KMS-11 (cell line): ENCODE measurements around the gene ID3.

ENCODE experiments used
- H2AFZ ChIP-seq: fragments of 200-600 bp; sonication (generic); 2 replicates; pipeline ENCODE4 v1.6.1; 2016; ENCODE audit warnings: antibody characterized with exemption, mixed run types, low read depth
- H3K27ac ChIP-seq: fragments of 200-600 bp; sonication (generic); 2 replicates; pipeline ENCODE4 v1.6.1; 2016; ENCODE audit warnings: mild to moderate bottlenecking, mixed run types
- H3K27me3 ChIP-seq: fragments of 200-600 bp; sonication (generic); 2 replicates; pipeline ENCODE4 v1.6.1; 2017; ENCODE audit warnings: mild to moderate bottlenecking, low read depth, mixed run types, moderate library complexity; ENCODE audit not compliant: insufficient read depth
- H3K36me3 ChIP-seq: fragments of 200-600 bp; sonication (generic); 2 replicates; pipeline ENCODE4 v1.6.1; 2017; ENCODE audit warnings: mild to moderate bottlenecking, mixed run types; ENCODE audit not compliant: insufficient read depth
- H3K4me1 ChIP-seq: fragments of 200-600 bp; sonication (generic); 2 replicates; pipeline ENCODE4 v1.6.1; 2016; ENCODE audit warnings: mild to moderate bottlenecking, low read depth, mixed run types; ENCODE audit not compliant: poor library complexity, severe bottlenecking
- H3K4me2 ChIP-seq: fragments of 200-600 bp; sonication (generic); 2 replicates; pipeline ENCODE4 v1.7.0; 2016; ENCODE audit warnings: mild to moderate bottlenecking, mixed run types
- H3K4me3 ChIP-seq: fragments of 200-600 bp; sonication (generic); IDR thresholded peaks from 2 replicates; pipeline ENCODE4 v1.6.1; 2017; ENCODE audit warnings: low read depth, low read length, mixed read lengths; ENCODE audit not compliant: insufficient read depth
- H3K79me2 ChIP-seq: fragments of 200-600 bp; sonication (generic); 2 replicates; pipeline ENCODE4 v1.6.1; 2016; ENCODE audit warnings: low read depth, mixed run types; ENCODE audit not compliant: insufficient read depth
- H3K9ac ChIP-seq: fragments of 200-600 bp; sonication (generic); 2 replicates; pipeline ENCODE4 v1.6.1; 2016; ENCODE audit warnings: mild to moderate bottlenecking, mixed run types
- H4K20me1 ChIP-seq: fragments of 200-600 bp; sonication (generic); 2 replicates; pipeline ENCODE4 v1.6.1; 2016; ENCODE audit warnings: mild to moderate bottlenecking, mixed run types; ENCODE audit not compliant: insufficient read depth
- TF ChIP-seq, protein P1 (sequence below): fragments of 200-600 bp; sonication (generic); conservative IDR thresholded peaks from 2 replicates; pipeline ENCODE4 v1.6.1; 2017; ENCODE audit warnings: low read depth, mild to moderate bottlenecking, antibody characterized with exemption, low read length, moderate library complexity, mixed read lengths

Gene ID3, protein sequence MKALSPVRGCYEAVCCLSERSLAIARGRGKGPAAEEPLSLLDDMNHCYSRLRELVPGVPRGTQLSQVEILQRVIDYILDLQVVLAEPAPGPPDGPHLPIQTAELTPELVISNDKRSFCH

DNA sequence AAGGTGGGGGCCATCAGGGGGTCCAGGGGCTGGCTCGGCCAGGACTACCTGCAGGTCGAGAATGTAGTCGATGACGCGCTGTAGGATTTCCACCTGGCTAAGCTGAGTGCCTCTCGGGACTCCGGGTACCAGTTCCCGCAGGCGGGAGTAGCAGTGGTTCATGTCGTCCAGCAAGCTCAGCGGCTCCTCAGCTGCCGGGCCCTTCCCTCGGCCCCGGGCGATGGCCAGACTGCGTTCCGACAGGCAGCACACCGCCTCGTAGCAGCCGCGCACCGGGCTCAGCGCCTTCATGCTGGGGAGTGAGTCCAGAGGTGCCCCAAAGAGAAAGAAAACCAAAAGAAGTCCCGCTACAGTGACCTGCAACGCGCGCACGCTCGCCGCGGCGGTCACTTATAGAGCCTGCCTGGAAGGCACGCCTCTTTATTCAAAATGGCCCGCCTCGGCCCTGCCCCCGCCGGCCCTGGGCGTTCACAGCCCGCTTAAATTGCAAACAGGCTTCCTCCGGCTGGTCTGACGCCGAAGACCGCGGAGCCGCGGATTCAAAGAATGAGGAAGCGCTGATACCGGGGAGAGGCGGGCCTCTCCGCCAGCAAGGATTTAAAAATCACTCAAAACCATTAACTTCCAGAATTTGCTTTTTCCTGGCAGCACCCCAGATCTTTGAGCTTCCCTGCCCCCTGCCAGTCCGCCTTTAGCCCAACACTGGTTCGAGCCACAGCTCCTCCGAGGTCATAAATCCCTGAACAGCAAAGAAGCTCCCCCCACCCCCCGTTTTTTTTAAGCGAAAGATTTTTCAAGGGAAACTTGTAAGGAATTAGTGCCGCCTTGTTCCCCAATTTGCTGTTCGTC lies at the start of gene ID3:
ID3 (minus strand) TSS at position 366 of the 849 bp plus-strand sequence; CDS start at position 291, 75 bp downstream.
- Histone ChIP-seq H3K4me3 (peak within 1 kb of the TSS; percentile 87), H3K27ac (no peak within 1 kb of the TSS), H3K4me2 (peak within 1 kb of the TSS; percentile 81), H3K27me3 (peaks cover 4% of the 10 kb centered on the region; the same call in 1 of the 2 replicates), H3K36me3 (no peaks in the 10 kb centered on the region), H3K4me1 (peaks cover 38% of the 10 kb centered on the region), H3K79me2 (no peaks in the 10 kb centered on the region), H4K20me1 (no peaks in the 10 kb centered on the region), H3K9ac (peak within 1 kb of the TSS; percentile 35; the same call in 1 of the 2 replicates), H2AFZ (peak within 1 kb of the TSS; percentile 48)
- TF ChIP-seq, protein P1, sequence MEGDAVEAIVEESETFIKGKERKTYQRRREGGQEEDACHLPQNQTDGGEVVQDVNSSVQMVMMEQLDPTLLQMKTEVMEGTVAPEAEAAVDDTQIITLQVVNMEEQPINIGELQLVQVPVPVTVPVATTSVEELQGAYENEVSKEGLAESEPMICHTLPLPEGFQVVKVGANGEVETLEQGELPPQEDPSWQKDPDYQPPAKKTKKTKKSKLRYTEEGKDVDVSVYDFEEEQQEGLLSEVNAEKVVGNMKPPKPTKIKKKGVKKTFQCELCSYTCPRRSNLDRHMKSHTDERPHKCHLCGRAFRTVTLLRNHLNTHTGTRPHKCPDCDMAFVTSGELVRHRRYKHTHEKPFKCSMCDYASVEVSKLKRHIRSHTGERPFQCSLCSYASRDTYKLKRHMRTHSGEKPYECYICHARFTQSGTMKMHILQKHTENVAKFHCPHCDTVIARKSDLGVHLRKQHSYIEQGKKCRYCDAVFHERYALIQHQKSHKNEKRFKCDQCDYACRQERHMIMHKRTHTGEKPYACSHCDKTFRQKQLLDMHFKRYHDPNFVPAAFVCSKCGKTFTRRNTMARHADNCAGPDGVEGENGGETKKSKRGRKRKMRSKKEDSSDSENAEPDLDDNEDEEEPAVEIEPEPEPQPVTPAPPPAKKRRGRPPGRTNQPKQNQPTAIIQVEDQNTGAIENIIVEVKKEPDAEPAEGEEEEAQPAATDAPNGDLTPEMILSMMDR, result no peak

DNA sequence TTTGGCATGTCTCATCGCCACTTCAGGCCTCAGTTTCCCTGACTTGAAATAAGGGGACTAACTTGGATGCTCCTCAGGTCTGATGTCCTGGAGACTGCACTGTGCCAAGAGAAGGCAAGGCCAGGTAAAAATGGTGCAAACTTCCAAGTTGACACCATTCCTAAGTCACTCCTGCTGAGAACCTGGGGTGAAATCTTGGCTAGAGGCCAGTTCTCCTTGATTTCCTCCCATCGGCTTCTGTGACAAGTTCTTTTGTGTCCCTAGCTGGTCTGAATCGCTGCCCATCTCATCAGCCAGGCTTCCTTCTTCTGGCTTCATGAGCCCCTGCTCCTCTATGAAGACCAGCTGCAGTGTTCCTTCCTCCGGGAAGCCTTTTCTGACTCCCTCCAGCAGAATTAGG lies 48.6 kb upstream of the ID3 start:
- Histone ChIP-seq H3K79me2 (no peaks in the 10 kb centered on the region), H3K4me2 (no peak overlapping the region), H3K27ac (no peak overlapping the region), H3K36me3 (no peaks in the 10 kb centered on the region), H3K27me3 (no peaks in the 10 kb centered on the region), H3K9ac (no peak overlapping the region), H2AFZ (no peak overlapping the region), H3K4me1 (peaks cover 23% of the 10 kb centered on the region), H4K20me1 (no peaks in the 10 kb centered on the region), H3K4me3 (no peak overlapping the region)
- TF ChIP-seq, protein P1, result no peak

DNA sequence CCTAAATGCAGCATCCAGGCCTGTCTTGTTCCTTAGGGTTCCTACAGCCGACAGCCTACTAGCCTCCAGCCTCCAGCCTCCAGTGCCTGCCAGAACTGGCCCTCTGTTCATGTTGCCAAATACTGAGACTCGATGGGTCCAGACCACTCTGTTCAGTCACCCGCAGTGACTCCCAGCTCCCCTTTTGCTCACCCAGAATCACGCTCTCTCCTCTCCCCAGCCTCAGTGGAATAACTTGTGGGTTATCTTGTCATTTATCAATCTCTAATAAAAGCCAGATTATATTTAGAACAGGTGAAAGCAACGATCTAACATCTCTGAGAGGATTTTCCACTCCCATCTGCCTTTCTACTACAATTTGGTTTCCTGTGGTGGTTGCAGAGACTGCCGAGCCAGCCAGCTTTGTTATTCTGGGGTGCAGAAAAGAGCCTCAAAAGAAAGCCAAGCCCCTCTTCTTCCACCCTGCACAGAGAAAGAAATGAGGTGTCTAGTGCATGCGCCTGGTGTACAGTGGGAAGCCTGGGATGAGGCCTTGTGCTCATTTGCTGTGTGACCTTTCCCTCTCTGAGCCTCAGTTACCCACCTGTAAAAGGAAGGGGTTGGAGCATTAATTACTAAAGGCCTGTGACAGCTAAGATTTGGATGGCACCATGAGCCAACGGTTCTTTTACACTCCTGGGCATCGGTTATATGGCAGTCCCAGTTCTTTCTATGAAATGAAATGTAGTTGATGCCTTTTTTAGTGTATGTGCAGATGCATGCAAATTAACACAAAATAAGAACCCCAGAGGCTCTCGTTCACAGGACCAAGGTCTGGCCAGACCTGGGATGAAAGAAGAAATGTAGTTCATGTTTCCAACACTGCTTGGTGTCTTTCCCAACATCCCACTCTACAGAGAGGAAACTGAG lies 42.9 kb upstream of the ID3 start:
- H3K79me2 ChIP-seq, result no peaks in the 10 kb centered on the region
- H3K4me3 ChIP-seq, result no peak overlapping the region
- peaks cover 10% of the 10 kb centered on the region for H3K4me1 ChIP-seq
- H3K4me2 ChIP-seq, result no peak overlapping the region
- H2AFZ ChIP-seq, result peak overlapping the region; percentile 14; the same call in 1 of the 2 replicates
- no peaks in the 10 kb centered on the region for H3K36me3 ChIP-seq
- no peaks in the 10 kb centered on the region for H4K20me1 ChIP-seq
- TF ChIP-seq, protein P1, result no peak
- no peak overlapping the region for H3K9ac ChIP-seq
- no peak overlapping the region for H3K27ac ChIP-seq
- no peaks in the 10 kb centered on the region for H3K27me3 ChIP-seq

DNA sequence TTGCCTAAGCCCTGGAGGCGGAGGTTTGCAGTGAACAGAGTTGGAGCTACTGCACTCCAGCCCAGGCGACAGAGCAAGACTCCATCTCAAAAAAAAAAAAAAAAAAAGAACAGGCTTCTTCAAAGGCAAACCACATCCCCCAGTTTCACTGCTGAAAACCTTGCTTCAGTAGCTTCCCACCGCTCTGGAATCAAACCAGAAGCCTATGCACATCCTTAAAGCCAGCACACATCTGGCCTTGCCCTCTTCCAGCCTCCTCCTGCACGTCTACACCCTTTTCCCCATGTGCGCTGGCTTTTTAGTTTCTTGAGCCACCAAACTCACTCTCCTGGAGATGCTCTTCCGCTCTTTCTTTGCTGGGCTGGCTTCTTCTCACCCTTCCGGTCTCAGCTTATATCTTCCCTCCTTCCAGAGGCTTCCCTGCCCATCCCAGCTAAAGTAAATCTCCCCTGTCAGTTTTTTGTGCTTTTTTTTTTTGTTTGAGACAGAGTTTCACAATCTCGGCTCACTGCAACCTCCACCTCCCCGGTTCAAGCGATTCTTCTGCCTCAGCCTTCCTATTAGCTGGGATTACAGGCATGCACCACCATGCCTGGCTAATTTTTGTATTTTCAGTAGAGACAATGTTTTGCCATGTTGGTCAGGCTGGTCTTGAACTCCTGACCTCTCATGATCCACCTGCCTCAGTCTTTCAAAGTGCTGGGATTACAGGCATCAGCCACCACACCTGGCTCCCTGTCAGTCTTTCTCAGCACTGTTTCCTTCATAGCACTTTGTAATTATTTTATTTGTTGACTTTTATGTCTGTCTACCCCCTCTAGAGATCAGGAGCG lies 42.0 kb upstream of the ID3 start:
- no peaks in the 10 kb centered on the region for H3K27me3 ChIP-seq
- H4K20me1 ChIP-seq, result no peaks in the 10 kb centered on the region
- no peak overlapping the region for H3K27ac ChIP-seq
- H3K4me3 ChIP-seq, result no peak overlapping the region
- peaks cover 10% of the 10 kb centered on the region for H3K4me1 ChIP-seq
- no peaks in the 10 kb centered on the region for H3K79me2 ChIP-seq
- H3K4me2 ChIP-seq, result no peak overlapping the region
- H3K36me3 ChIP-seq, result no peaks in the 10 kb centered on the region
- no peak overlapping the region for H3K9ac ChIP-seq
- no peak overlapping the region; the same call in 1 of the 2 replicates for H2AFZ ChIP-seq
- TF ChIP-seq, protein P1, result no peak
